ENCODE results near the gene NTRK2. TPM values are rescaled to one million over a fixed set of nuclear protein-coding genes. Genes with fewer than 3 reads are reported as not detected.

Gene NTRK2
- total and polyA plus RNA-seq, 9 donors, result 8.9 to 36.8 (median 20.3) TPM

DNA sequence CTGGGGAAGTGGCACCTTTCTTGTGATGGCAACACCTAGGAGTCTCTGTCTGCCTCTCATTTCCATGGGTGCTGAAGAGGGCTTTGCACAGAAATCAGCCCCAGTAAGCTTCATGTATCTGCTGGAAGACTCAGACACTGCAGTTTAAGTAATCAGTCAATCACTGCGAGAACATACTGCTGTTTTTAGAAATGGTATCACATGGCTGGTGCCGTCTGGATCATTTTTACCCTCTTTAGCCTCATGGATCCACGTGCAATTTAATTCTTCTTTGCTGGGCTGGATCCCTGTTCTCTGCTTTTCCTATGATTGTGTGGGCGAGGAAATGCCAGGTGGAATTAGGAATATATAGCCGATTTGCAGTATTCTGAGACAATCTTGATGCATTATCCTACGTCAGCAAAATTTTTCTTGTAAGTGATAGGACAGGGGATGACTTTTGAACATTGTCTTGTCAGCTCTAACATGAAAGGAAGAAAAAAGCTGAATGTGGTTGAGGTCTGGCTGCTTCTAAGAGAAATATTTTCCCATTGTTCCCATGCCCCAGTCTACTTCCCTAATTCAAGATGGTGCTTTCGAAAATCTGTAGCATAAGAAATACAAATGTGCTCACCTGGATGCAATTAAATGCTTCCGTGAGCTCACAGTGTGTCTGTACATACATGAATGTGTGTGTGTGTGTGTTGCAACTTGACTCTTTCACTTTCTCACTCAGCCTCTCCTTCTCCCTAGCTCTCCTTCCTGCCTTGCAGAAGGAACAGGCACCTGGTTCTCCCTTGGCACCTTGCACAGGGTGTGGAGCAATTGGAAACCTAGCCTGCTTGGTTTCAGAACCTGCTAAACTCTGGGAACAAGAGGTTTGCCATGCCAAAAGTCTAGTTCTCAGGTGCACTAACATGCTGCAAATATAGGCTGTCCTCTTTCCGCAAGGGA lies 281.6 kb downstream of the NTRK2 start:
- Histone ChIP-seq H3K27ac (ENCODE audit: low read length) (no peak overlapping the region), H3K27me3 (ENCODE audit: control insufficient read depth, insufficient read depth, low read length) (no peaks in the 10 kb centered on the region), H3K4me1 (ENCODE audit: control insufficient read depth, insufficient read depth, low read length) (peaks cover 18% of the 10 kb centered on the region), H3K4me3 (ENCODE audit: low read length) (no peak overlapping the region), H3K36me3 (ENCODE audit: control insufficient read depth, insufficient read depth, low read length) (no peaks in the 10 kb centered on the region), H3K9me3 (replicated peaks; ENCODE audit: control insufficient read depth, low read depth, low read length) (no peaks in the 10 kb centered on the region)
- no peak for DNase-seq
- 96% methylated on average over 4 of the region's 9 CpGs for WGBS (ENCODE audit: insufficient coverage)

DNA sequence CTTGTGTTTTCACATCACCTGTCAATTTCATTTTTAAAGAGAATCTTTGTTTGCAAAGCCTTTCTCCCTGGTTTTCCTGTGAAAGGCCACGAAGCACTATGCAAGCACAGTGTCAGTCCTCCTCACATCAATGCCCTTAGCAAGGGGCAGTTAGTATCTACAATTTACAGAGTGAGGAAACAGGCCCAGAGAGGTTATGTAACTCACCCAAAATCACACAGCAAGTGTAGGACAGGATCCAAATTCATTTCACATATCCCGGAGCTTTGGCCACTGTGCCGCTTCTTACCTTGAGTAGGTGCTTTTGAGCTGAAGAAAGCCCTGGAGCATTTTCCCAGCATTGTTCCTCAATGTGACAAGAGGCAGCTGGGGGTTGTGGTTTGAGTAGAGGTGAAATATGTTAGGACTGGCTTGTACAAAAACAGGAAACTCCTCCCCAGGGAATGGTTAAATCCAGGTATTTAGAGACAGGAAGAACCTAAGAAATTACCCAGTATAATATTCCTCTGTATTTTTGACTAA lies 283.8 kb downstream of the NTRK2 start:
- 83% methylated on average over 1 of the region's 3 CpGs for WGBS (ENCODE audit: insufficient coverage)

GRCh38 chr9:84953797-84954705 lies 284.5 kb downstream of the NTRK2 start:
- no peaks in the 10 kb centered on the region for H3K36me3 ChIP-seq (ENCODE audit: control insufficient read depth, insufficient read depth, low read length)
- H3K4me3 ChIP-seq (ENCODE audit: low read length), result no peak overlapping the region
- no peak overlapping the region for H3K27ac ChIP-seq (ENCODE audit: low read length)
- no peaks in the 10 kb centered on the region for H3K9me3 ChIP-seq (replicated peaks; ENCODE audit: control insufficient read depth, low read depth, low read length)
- peaks cover 4% of the 10 kb centered on the region for H3K4me1 ChIP-seq (ENCODE audit: control insufficient read depth, insufficient read depth, low read length)
- H3K27me3 ChIP-seq (ENCODE audit: control insufficient read depth, insufficient read depth, low read length), result no peaks in the 10 kb centered on the region
- DNase-seq, result peak; percentile 91
- 36% methylated on average over 9 of the region's 21 CpGs for WGBS (ENCODE audit: insufficient coverage)

More for the DNA sequence above, 283.8 kb downstream of the NTRK2 start:
- peaks cover 4% of the 10 kb centered on the region for H3K4me1 ChIP-seq (ENCODE audit: control insufficient read depth, insufficient read depth, low read length)
- H3K4me3 ChIP-seq (ENCODE audit: low read length), result no peak overlapping the region
- H3K27ac ChIP-seq (ENCODE audit: low read length), result no peak overlapping the region
- no peaks in the 10 kb centered on the region for H3K9me3 ChIP-seq (replicated peaks; ENCODE audit: control insufficient read depth, low read depth, low read length)
- H3K36me3 ChIP-seq (ENCODE audit: control insufficient read depth, insufficient read depth, low read length), result no peaks in the 10 kb centered on the region
- no peak for DNase-seq
- H3K27me3 ChIP-seq (ENCODE audit: control insufficient read depth, insufficient read depth, low read length), result no peaks in the 10 kb centered on the region

- Histone ChIP-seq H3K4me1 (ENCODE audit: control insufficient read depth, insufficient read depth, low read length) (peaks cover 4% of the 10 kb centered on the region), H3K9me3 (replicated peaks; ENCODE audit: control insufficient read depth, low read depth, low read length) (no peaks in the 10 kb centered on the region), H3K4me3 (ENCODE audit: low read length) (no peak overlapping the region), H3K27me3 (ENCODE audit: control insufficient read depth, insufficient read depth, low read length) (no peaks in the 10 kb centered on the region), H3K27ac (ENCODE audit: low read length) (no peak overlapping the region), H3K36me3 (ENCODE audit: control insufficient read depth, insufficient read depth, low read length) (no peaks in the 10 kb centered on the region)
- 98% methylated on average over 12 of the region's 18 CpGs for WGBS (ENCODE audit: insufficient coverage)
- DNase-seq, result no peak
Observed at GRCh38 chr9:84955155-84955554, 285.6 kb downstream of the NTRK2 start.

DNA sequence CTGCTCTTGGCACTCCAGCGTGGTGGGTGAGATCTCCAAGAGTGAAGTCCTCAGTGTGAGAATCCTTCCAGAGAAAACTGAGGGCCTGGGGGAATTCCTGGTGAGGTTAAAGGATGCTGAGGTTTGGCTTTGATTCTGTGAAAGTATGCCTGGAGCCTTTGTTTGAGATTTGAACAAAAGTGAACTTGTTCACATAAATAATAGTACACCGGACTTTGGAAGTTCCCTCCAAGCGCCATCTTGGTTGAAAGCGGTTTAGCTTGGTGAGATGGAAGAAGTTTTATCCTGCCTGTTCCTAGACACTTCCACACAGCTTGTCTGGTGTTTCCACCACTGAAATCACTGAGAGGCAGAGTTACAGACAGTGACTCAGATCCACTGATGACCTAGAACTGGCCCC lies 286.4 kb downstream of the NTRK2 start:
- Histone ChIP-seq H3K27me3 (ENCODE audit: control insufficient read depth, insufficient read depth, low read length) (no peaks in the 10 kb centered on the region), H3K27ac (ENCODE audit: low read length) (no peak overlapping the region), H3K4me3 (ENCODE audit: low read length) (no peak overlapping the region), H3K4me1 (ENCODE audit: control insufficient read depth, insufficient read depth, low read length) (peaks cover 4% of the 10 kb centered on the region), H3K9me3 (replicated peaks; ENCODE audit: control insufficient read depth, low read depth, low read length) (no peaks in the 10 kb centered on the region), H3K36me3 (ENCODE audit: control insufficient read depth, insufficient read depth, low read length) (no peaks in the 10 kb centered on the region)
- no CpG with 5 or more reads among the region's 4 CpGs for WGBS (ENCODE audit: insufficient coverage)
- no peak for DNase-seq

- Histone ChIP-seq H3K4me3 (ENCODE audit: low read length) (no peak overlapping the region), H3K27me3 (ENCODE audit: control insufficient read depth, insufficient read depth, low read length) (no peaks in the 10 kb centered on the region), H3K4me1 (ENCODE audit: control insufficient read depth, insufficient read depth, low read length) (no peaks in the 10 kb centered on the region), H3K27ac (ENCODE audit: low read length) (no peak overlapping the region), H3K9me3 (replicated peaks; ENCODE audit: control insufficient read depth, low read depth, low read length) (no peaks in the 10 kb centered on the region), H3K36me3 (ENCODE audit: control insufficient read depth, insufficient read depth, low read length) (no peaks in the 10 kb centered on the region)
- WGBS (ENCODE audit: insufficient coverage), result 83% methylated on average over 4 of the region's 5 CpGs
- DNase-seq, result no peak
Observed at GRCh38 chr9:84959339-84959738, 289.8 kb downstream of the NTRK2 start.

- peaks cover 2% of the 10 kb centered on the region for H3K27me3 ChIP-seq (ENCODE audit: control insufficient read depth, insufficient read depth, low read length)
- no peaks in the 10 kb centered on the region for H3K36me3 ChIP-seq (ENCODE audit: control insufficient read depth, insufficient read depth, low read length)
- no peaks in the 10 kb centered on the region for H3K4me1 ChIP-seq (ENCODE audit: control insufficient read depth, insufficient read depth, low read length)
- DNase-seq, result no peak
- no peak overlapping the region for H3K4me3 ChIP-seq (ENCODE audit: low read length)
- no peaks in the 10 kb centered on the region for H3K9me3 ChIP-seq (replicated peaks; ENCODE audit: control insufficient read depth, low read depth, low read length)
- WGBS (ENCODE audit: insufficient coverage), result 81% methylated on average over 8 of the region's 15 CpGs
- H3K27ac ChIP-seq (ENCODE audit: low read length), result no peak overlapping the region
Observed at GRCh38 chr9:84966876-84967830, 297.6 kb downstream of the NTRK2 start.

- WGBS (ENCODE audit: insufficient coverage), result 64% methylated on average over 2 of the region's 4 CpGs
- Histone ChIP-seq H3K27ac (ENCODE audit: low read length) (no peak overlapping the region), H3K36me3 (ENCODE audit: control insufficient read depth, insufficient read depth, low read length) (no peaks in the 10 kb centered on the region), H3K27me3 (ENCODE audit: control insufficient read depth, insufficient read depth, low read length) (peaks cover 2% of the 10 kb centered on the region), H3K4me3 (ENCODE audit: low read length) (no peak overlapping the region), H3K4me1 (ENCODE audit: control insufficient read depth, insufficient read depth, low read length) (no peaks in the 10 kb centered on the region), H3K9me3 (replicated peaks; ENCODE audit: control insufficient read depth, low read depth, low read length) (no peaks in the 10 kb centered on the region)
- DNase-seq, result peak; percentile 26
Observed at GRCh38 chr9:84969084-84969483, 299.6 kb downstream of the NTRK2 start.

DNA sequence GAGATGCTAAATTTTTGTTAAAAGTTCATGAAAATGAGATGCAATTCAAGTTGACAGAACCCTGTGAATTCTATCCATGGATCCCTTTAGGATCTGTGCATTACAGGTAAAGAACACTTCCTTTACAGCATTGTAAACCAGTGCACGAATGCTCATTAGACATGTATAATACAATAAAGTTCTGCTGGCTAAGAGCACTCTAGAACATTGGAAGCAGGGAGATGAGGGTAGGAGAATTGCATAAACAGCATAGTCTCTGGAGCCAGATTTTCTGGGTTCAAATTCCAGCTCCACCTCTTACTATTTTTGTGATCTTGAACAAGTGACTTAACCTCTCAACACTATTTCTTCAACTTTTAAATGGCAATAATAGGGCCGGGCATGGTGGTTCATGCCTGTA lies 300.2 kb downstream of the NTRK2 start:
- H3K9me3 ChIP-seq (replicated peaks; ENCODE audit: control insufficient read depth, low read depth, low read length), result no peaks in the 10 kb centered on the region
- H3K27me3 ChIP-seq (ENCODE audit: control insufficient read depth, insufficient read depth, low read length), result peaks cover 2% of the 10 kb centered on the region
- H3K27ac ChIP-seq (ENCODE audit: low read length), result no peak overlapping the region
- H3K36me3 ChIP-seq (ENCODE audit: control insufficient read depth, insufficient read depth, low read length), result no peaks in the 10 kb centered on the region
- no peaks in the 10 kb centered on the region for H3K4me1 ChIP-seq (ENCODE audit: control insufficient read depth, insufficient read depth, low read length)
- no peak for DNase-seq
- no CpG with 5 or more reads among the region's 2 CpGs for WGBS (ENCODE audit: insufficient coverage)
- H3K4me3 ChIP-seq (ENCODE audit: low read length), result no peak overlapping the region
